PC-3 (cell line): Measurements from ENCODE around the gene TAS2R14.

Experiments
- EZH2phosphoT487 ChIP-seq: fragments of 300-600 bp; sonication (generic); IDR thresholded peaks from 2 replicates; pipeline ENCODE4 v1.6.1; 2018; ENCODE audit warnings: mild to moderate bottlenecking, antibody characterized with exemption, low read length, borderline replicate concordance
- TF ChIP-seq, protein P1 (sequence below): fragments of 300-600 bp; sonication (generic); conservative IDR thresholded peaks from 2 replicates; pipeline ENCODE4 v1.5.1; 2017; ENCODE audit warnings: antibody characterized with exemption, low read depth, mild to moderate bottlenecking, low read length

- TF ChIP-seq, protein P1, sequence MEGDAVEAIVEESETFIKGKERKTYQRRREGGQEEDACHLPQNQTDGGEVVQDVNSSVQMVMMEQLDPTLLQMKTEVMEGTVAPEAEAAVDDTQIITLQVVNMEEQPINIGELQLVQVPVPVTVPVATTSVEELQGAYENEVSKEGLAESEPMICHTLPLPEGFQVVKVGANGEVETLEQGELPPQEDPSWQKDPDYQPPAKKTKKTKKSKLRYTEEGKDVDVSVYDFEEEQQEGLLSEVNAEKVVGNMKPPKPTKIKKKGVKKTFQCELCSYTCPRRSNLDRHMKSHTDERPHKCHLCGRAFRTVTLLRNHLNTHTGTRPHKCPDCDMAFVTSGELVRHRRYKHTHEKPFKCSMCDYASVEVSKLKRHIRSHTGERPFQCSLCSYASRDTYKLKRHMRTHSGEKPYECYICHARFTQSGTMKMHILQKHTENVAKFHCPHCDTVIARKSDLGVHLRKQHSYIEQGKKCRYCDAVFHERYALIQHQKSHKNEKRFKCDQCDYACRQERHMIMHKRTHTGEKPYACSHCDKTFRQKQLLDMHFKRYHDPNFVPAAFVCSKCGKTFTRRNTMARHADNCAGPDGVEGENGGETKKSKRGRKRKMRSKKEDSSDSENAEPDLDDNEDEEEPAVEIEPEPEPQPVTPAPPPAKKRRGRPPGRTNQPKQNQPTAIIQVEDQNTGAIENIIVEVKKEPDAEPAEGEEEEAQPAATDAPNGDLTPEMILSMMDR, result no peak
- TF ChIP-seq EZH2phosphoT487, result no peak
These were observed 20.7 kb upstream of the TAS2R14 start for GRCh38 chr12:10959804-10960203.
